Left cardiac atrium (tissue), 4 donors: ENCODE results near the gene CLK3. TPM values are rescaled to one million over a fixed set of nuclear protein-coding genes. Genes with fewer than 3 reads are reported as not detected.

Experiments used
- ATAC-seq, 2 donors: fragments of 200-7000 bp; cut with Tn5 transposase; one replicate each; pipeline ENCODE4 v1.9.1; 2020; ENCODE audit warnings: mild to moderate bottlenecking in 2 of 2, moderate library complexity in 2 of 2
- DNase-seq: peaks from one replicate; pipeline ENCODE4 v3.0.0-alpha.2; 2020
- intact Hi-C, 2 donors: fragments of 100-400 bp; cut with DNase I; formaldehyde crosslinking; loops; one replicate each; pipeline versions ENCODE4 v1.14.1 to v1.15.1; 2022 to 2023
- total RNA-seq, 2 donors: library from RNA; stranded (reverse); fragmentation: NEBNext Ultra II Directional; extraction: Animal tissue kit (Norgen Biotek cat#: 25700); gene quantifications; one replicate each; pipeline ENCODE4 v1.2.1, GENCODE V29; 2021
- donor health status: DM: no; HTN: yes; CAD: no.
- donor health status: DM: no; HTN: yes; CAD: no; lungs with severe emphysema.
- donor health status: DM: yes; HTN: yes; CAD: no.
- donor health status: Dilated cardiomyopathy.

CLK3 gene
- total RNA-seq, 2 donors from 2014 or later: 44.2 to 44.3 TPM

GRCh38 chr15:74598126-74598842 is 17.4 kb upstream of the CLK3 start:
- ATAC-seq: peak; percentile 98 to 99
- intact Hi-C loops: no loop called here
- peak; percentile 95 for DNase-seq

- DNase-seq (no peak), ATAC-seq (no peak)
- intact Hi-C loops: no loop called here
These were observed 16.5 kb upstream of the CLK3 start for GRCh38 chr15:74599156-74599555.

GRCh38 chr15:74603026-74603788 is 12.4 kb upstream of the CLK3 start:
- DNase-seq (no peak), ATAC-seq (no peak)
- intact Hi-C loops: loop anchor here in 1 of 2 donors (5.0 kb wide), 1 partner anchor 56 kb away; no protein-coding TSS in a partner anchor

- intact Hi-C loops: loop anchor here in 1 of 2 donors (5.0 kb wide), 1 partner anchor 57 kb away; no protein-coding TSS in a partner anchor
- no peak for ATAC-seq
- no peak for DNase-seq
These were observed 11.6 kb upstream of the CLK3 start for GRCh38 chr15:74603789-74604705.

GRCh38 chr15:74604983-74605794 is 10.4 kb upstream of the CLK3 start:
- ATAC-seq (no peak), DNase-seq (no peak)
- intact Hi-C loops: loop anchor here in 1 of 2 donors (5.0 kb wide), 1 partner anchor 58 kb away; no protein-coding TSS in a partner anchor

- intact Hi-C loops: no loop called here
- no peak for DNase-seq
- ATAC-seq: no peak
These were observed 9.9 kb upstream of the CLK3 start for GRCh38 chr15:74605795-74606150.

GRCh38 chr15:74608786-74609185 is 6.8 kb upstream of the CLK3 start:
- no peak for DNase-seq
- ATAC-seq: no peak
- intact Hi-C loops: no loop called here

- intact Hi-C loops: loop anchor here (5.0 to 10.0 kb wide), 2 partner anchors 68 to 145 kb away; partner anchors contain the start of genes ARID3B (in 1 of the 2) and UBL7 (in 1 of the 2)
- no peak for ATAC-seq
- DNase-seq: no peak
These were observed 5.7 kb upstream of the CLK3 start for GRCh38 chr15:74609938-74610301.

- no peak for DNase-seq
- no peak for ATAC-seq
These were observed 5.2 kb upstream of the CLK3 start for GRCh38 chr15:74610302-74610951.

GRCh38 chr15:74611341-74611740 is 4.3 kb upstream of the CLK3 start:
- ATAC-seq (no peak), DNase-seq (no peak)
- intact Hi-C loops: loop anchor here (5.0 to 10.0 kb wide), 2 partner anchors 69 to 147 kb away; partner anchors contain the start of genes ARID3B (in 1 of the 2) and UBL7 (in 1 of the 2)

More at GRCh38 chr15:74610302-74610951, 5.2 kb upstream of the CLK3 start:
- intact Hi-C loops: loop anchor here (5.0 to 10.0 kb wide), 2 partner anchors 68 to 146 kb away; partner anchors contain the start of genes ARID3B (in 1 of the 2) and UBL7 (in 1 of the 2)

GRCh38 chr15:74611834-74612233 is 3.8 kb upstream of the CLK3 start:
- no peak for DNase-seq
- no peak for ATAC-seq
- intact Hi-C loops: loop anchor here (5.0 to 10.0 kb wide), 2 partner anchors 70 to 147 kb away; partner anchors contain the start of genes ARID3B (in 1 of the 2) and UBL7 (in 1 of the 2)

GRCh38 chr15:74612677-74613076 is 3.0 kb upstream of the CLK3 start:
- no peak for DNase-seq
- intact Hi-C loops: loop anchor here (5.0 to 10.0 kb wide), 2 partner anchors 70 to 148 kb away; partner anchors contain the start of genes ARID3B (in 1 of the 2) and UBL7 (in 1 of the 2)
- ATAC-seq: no peak

- intact Hi-C loops: loop anchor here (5.0 to 10.0 kb wide), 2 partner anchors 71 to 149 kb away; partner anchors contain the start of genes ARID3B (in 1 of the 2) and UBL7 (in 1 of the 2)
- DNase-seq (no peak), ATAC-seq (no peak)
These were observed 2.3 kb upstream of the CLK3 start for GRCh38 chr15:74613089-74613952.

GRCh38 chr15:74613953-74614743 is 1.5 kb upstream of the CLK3 start:
- ATAC-seq: no peak
- DNase-seq: no peak

GRCh38 chr15:74614744-74615507 is 710 bp upstream of the CLK3 start:
- intact Hi-C loops: loop anchor here (5.0 to 10.0 kb wide), 2 partner anchors 73 to 150 kb away; partner anchors contain the start of genes ARID3B (in 1 of the 2) and UBL7 (in 1 of the 2)
- ATAC-seq (peak; percentile 83 to 84), DNase-seq (peak; percentile 89)

More at GRCh38 chr15:74613953-74614743, 1.5 kb upstream of the CLK3 start:
- intact Hi-C loops: loop anchor here (5.0 to 10.0 kb wide), 2 partner anchors 72 to 149 kb away; partner anchors contain the start of genes ARID3B (in 1 of the 2) and UBL7 (in 1 of the 2)
